EH (cell line): ENCODE results near the gene AFF2.
A peak's percentile ranks its signal among the peaks of the same experiment; 100 is the strongest.

Experiments
- DNase-seq: peaks from one replicate; pipeline ENCODE4 v3.0.0-alpha.2; 2015; ENCODE audit warnings: low read depth

Gene AFF2

GRCh38 chrX:148928811-148929210 is 428.4 kb downstream of the AFF2 start:
- DNase-seq = peak; percentile 0

GRCh38 chrX:148929686-148930085 is 429.3 kb downstream of the AFF2 start:
- DNase-seq = peak; percentile 0

- DNase-seq = no peak
Observed at GRCh38 chrX:148930206-148930729, 429.9 kb downstream of the AFF2 start.

- DNase-seq = no peak
Observed at GRCh38 chrX:148933881-148934280, 433.5 kb downstream of the AFF2 start.

GRCh38 chrX:148938348-148938747 is 437.9 kb downstream of the AFF2 start:
- DNase-seq = no peak

GRCh38 chrX:148940411-148940996 is 440.1 kb downstream of the AFF2 start:
- no peak for DNase-seq

GRCh38 chrX:148942754-148943153 is 442.3 kb downstream of the AFF2 start:
- DNase-seq = no peak

- no peak for DNase-seq
Observed at GRCh38 chrX:148947399-148947975, 447.1 kb downstream of the AFF2 start.

- no peak for DNase-seq
Observed at GRCh38 chrX:148956352-148956751, 455.9 kb downstream of the AFF2 start.

- no peak for DNase-seq
Observed at GRCh38 chrX:148958901-148959300, 458.5 kb downstream of the AFF2 start.

- no peak for DNase-seq
Observed at GRCh38 chrX:148960060-148960459, 459.6 kb downstream of the AFF2 start.

GRCh38 chrX:148961985-148962384 is 461.6 kb downstream of the AFF2 start:
- no peak for DNase-seq

GRCh38 chrX:148976571-148977400 is 476.4 kb downstream of the AFF2 start:
- no peak for DNase-seq

GRCh38 chrX:148979786-148980185 is 479.4 kb downstream of the AFF2 start:
- no peak for DNase-seq

- no peak for DNase-seq
Observed at GRCh38 chrX:148984238-148984637, 483.8 kb downstream of the AFF2 start.

GRCh38 chrX:148991502-148991901 is 491.1 kb downstream of the AFF2 start:
- no peak for DNase-seq

- no peak for DNase-seq
Observed at GRCh38 chrX:148995661-148996060, 495.2 kb downstream of the AFF2 start.

GRCh38 chrX:149002320-149002719 is 501.9 kb downstream of the AFF2 start:
- DNase-seq = no peak

- no peak for DNase-seq
Observed at GRCh38 chrX:149003863-149004660, 503.6 kb downstream of the AFF2 start.

GRCh38 chrX:149004936-149005335 is 504.5 kb downstream of the AFF2 start:
- no peak for DNase-seq

- no peak for DNase-seq
Observed at GRCh38 chrX:149006235-149006634, 505.8 kb downstream of the AFF2 start.

GRCh38 chrX:149007423-149007822 is 507.0 kb downstream of the AFF2 start:
- DNase-seq = no peak
